NCI-H187 (cell line): ENCODE measurements around the gene MLLT6.

Experiments used
- DNase-seq, 2 experiments: peaks; one replicate each; lab custom pipeline; 2025; lab: John Stamatoyannopoulos, UW

MLLT6 gene

DNA sequence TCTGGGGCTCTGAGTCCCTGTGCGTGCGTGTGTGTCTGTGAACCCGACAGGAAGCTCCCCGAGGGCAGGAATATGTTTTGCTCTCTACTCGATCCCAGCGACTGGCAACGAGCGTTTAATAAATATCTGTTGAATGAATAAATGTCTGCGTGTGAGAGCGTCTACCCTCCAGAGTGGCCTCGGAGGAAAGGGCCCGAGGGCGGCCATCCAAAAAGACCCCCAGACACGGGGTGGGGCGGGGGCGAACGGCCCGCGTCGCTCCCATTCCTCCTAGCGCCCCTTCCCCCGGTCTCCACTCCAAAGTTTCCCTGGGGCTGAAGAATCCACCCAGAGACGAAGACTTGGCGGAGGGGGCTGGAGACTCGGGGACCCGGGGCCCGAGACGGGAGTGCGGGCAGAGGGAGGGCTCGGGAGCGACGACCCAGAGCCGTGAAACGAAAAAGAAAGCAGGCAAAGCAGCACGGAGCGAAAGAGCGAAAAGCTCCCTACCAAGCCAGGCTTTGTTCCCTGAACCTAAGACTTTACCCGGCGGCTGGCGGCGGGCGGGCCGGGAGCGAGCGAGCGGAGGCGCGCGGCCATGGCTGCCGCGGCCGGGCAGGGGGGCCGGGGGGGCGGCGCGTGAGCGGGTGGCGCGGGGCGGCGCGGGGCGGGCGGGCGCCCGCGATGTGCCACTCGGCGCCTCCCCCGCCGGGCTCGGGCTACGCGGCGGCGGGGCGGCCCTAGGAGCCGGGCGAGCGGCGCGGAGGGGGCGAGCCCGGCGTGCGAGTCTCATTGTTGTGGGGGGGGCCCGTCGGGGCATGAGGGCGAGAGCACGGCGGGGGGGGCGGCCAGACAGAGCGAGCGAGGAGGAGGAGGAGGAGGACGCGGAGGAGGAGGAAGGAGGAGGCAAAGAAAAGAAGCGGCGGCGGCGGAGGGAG is at the start of gene MLLT6:
Gene MLLT6, plus strand, starts transcription at position 668 of the 917 bp plus-strand sequence. CDS start 360 bp downstream, outside the sequence.
- DNase-seq = peak; percentile 24 to 54

DNA sequence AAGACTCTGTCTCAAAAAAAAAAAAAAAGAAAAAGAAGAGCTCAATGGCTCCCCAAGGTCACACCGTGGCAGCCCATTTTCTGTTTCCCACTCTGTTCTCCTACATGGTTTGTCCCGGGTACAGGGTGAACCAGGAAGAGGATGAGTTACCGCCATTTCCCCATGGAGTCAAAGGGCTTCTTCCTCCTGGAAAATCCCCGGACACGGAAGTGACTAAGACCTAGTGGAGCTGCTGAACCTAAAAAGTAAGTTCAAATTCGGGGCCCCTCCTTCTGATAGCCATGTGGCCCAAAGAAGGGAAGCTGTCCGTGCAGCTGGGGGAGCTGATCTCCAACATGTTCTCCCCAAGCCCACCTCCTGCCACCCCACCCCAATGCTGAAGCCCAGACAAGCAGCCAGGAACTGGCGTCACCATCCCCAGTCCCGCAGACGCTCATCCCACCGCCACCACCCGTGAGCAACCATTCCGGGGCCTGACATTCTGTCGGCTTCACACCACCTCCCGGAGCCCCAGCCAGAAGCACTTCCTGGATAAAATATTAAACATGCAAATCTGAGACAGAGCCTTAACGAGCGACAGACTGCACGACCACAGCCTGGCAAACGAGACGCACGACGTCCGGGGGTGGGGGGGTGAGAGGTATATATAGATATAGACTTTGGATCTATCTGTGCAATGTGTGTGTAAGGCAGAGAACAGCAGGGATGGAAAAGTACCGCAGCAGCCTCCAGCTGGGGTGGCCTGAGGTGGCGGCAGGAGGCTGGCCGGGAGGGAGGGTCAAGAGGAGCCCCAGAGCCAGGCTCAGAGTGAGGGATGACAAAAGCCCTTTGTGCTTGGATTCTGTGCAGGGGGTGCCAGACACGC is 47.9 kb upstream of the MLLT6 start:
- DNase-seq = no peak

DNA sequence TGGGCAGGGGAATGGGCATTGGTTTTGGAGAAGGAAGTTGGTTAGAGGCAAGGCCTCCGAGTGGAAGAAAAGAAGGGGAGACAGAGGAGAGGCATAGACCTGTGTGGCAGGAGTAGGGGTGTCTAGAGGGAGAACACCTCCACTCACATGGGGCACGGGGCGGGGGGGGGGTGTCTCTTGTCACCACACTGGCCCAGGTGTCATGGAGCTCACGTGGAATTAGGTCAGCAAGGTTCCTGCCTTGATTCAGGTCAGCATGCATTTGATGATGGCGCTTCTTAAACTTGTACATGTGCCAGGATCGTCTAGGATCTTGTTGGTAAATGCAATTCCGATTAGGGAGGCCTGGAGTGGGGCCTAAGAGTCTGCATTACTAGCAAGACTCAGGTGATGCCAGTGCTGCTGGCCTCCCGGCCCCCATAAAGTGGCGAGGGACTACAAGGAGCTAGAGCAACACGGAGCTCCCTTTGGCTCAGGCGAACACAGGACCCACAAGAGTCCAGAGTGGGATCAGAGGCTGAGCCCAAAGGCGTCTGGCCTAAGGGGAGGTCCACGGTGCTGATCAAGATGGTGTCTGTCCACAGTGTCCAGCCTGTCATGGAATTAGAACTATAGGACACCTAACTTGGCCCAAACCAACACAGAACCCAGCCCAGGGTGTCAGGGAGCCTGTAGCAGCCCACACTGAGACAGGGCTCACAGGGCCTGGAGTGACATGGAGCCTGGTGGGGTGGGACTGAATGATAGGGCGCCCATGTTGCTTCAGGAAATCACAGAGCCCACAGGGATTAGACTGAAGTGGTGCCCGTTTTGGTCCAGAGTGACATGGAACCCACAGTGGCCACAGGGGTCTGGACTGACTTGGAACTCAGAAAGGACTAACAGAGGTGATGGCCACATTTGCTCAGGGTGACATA is 47.0 kb upstream of the MLLT6 start:
- DNase-seq = no peak

DNA sequence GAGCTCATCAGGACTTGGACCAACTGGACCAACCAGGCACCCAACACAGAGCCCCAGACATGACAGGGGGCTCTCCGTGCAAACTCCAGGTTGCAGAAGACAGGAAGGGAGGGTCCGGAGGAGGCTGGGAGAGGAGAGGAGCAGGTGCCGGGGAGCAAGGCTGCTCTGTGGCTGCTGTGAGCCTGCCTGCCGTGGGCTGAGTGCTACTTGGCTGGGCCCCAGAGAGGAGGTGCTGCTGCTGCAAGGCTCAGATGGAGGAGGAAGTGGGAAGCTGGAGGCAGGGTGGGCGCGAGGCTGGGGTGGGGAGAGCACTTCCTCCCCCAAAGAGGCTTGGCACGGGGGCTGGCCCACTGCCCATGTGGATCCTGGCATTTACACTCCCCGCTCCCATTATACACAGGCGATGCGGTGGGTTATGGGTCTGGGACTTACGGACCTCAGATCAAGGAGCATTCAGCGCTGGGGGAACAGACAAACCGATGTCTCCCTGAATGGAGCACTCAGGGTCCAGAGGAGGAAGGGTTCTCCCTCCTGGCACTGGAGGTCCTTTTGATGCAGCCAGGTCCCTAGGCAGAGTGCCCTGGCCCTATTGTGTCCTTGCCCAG is 46.2 kb upstream of the MLLT6 start:
- no peak for DNase-seq

DNA sequence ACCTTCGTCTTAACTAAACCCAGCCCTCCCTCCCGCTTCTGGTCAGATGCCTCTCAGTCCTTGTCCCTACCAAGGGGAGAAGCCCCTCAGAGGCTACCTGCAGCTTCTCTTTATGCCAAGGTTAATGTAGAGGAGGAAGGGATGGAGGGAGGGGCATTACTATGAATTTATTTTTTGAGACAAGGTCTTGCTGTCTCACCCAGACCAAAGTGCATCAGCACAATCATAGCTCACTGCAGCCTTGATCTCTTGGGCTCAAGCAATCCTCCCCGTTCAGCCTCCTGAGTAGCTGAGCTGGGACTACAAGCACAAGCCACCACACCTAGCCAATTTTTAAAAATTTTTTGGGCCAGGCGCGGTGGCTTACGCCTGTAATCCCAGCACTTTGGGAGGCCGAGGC is 45.7 kb upstream of the MLLT6 start:
- no peak for DNase-seq

DNA sequence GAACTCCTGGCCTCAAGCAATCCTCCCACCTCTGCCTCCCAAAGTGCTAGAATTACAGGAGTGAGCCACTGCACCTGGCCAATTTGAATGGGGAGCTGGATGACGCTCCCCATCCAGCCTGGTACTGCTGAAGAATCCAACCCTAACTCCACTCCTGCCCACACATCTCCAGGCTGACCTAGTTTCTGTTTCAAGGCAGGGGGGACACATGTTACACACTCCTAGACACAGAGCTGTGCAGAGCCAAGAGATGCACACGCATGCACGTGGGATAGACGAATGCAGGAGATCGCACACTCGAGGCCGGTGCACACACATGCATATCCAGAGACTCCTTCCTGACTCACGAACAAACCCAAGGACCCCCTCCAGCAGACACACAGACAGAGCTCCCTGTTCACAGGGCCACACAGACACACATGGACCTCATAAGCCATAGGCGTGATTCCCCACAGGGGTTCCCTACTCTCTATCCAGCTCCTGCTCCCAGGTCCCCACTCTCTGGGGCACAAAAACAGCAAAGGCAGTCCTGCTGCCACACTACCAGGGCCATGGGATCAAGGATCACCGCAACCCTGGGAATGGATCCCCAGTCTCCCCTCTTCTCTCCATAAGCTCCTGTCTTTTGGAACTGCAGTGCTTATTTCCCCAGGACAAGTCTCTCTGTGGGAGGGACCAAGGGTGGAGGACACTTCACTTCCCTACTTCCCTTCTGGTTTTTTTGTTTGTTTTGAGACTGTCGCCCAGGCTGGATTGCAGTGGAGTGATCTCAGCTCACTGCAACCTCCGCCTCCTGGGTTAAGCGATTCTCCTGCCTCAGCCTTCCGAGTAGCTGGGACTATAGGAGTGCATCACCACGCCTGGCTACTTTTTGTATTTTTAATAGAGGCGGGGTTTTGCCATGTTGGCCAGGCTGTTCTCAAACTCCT is 44.7 kb upstream of the MLLT6 start:
- peak in 1 of 2 experiments; percentile 19 for DNase-seq

DNA sequence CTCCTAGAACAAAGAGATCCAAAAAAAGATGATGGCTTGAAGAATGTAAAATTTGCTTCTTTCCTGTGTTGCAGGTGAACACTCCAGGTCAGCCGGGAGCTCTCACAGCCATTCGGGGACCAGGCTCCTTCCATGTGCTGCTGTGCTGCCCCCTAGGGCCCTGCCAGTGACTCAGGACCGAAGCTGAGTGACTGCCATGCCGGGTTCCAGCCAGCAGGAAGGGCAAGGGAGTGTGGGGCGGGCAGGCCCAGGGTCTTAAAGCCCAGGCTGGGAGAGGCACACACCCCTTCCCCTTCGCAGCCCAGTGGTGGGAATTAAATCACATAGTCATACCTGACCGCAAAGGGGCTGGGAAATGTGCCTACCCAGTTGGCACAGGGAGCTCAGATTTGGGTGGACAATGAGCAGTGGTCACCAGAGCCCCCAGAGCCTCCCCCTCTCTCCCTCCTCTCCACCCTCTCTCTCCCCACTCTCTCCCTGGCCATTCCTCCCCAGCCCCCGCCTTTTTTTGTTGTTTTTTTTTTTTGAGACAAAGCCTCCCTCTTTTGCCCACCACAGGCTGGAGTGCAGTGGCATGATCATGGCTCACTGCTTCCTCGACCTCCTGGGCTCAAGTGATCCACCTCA is 41.8 kb upstream of the MLLT6 start:
- DNase-seq = peak; percentile 12 to 50

DNA sequence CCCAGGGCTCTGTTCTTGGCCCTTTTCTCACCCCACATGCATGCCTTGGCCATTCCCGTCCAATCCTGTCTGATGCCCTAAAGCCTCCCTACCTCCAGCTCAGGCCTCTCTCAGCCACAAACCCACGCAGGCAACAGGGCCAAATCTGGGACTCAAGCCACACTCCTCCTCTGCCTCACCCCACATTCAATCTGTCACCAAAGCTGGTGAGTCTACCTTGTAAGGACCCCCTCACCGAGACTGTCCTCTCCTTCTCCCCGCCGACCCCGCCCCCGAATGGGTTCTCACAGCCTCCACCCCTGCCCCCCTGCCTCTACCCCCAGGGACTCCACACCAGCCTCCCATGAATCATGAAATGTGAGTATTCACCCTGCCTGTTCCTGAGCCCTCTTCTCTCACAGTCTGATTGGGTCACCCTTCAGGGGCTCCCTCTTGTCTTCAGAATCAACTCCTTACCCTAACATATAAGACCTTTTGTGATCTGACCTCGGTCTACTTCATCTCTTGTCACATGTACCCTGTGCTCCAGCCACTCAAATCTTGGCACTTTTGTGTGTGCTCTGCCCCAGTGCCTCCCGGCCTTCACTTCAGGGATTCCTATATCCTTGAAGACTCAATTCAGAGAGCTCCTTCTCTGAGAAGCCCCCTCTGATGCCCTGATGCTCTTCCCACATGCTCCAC is 41.0 kb upstream of the MLLT6 start:
- DNase-seq = no peak

DNA sequence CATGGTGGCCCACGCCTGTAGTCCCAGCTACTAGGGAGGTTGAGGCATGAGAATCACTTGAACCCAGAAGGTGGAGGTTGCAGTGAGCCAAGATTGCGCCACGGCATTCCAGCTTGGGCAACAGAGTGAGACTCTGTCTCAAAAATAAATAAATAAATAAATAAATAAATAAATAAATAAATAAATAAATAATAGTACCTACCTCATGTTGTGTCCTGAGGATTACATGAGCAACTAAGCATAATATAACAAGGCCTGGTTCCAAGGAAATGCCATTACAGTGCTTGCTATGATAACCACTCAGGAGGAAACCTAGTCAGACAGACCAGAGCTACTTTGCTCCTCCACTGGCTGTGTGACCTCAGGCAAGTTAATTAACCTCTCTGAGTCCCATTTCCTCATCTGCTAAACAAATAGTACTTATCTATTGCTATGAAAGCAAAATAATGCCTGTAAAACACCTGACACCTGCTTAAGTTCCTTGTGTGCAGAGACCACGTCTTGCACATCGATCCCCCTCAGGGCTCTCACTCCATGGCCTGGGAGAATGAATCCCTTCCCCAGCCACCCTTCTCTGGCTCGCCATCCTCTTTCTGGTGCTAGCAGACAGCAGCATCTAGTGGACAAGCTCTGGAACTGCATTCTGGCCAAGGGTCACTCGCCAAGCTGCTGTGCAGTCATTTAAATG is 37.8 kb upstream of the MLLT6 start:
- peak; percentile 12 to 14 for DNase-seq

DNA sequence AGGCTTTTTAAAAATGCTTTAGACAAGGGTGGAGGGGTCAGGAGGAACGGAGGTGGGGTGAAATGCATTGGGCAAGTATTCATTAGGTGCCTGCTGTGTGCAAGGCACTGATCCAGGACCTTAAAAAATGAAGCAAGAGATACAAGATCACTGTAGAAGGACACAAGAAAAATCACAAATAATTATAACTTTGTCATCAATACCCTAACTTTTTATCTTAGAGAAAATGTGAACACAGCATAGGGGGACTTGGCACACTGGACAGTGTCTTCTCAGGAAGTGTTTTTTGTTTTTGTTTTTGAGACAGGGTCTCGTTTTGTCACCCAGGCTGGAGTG is 37.3 kb upstream of the MLLT6 start:
- no peak for DNase-seq

DNA sequence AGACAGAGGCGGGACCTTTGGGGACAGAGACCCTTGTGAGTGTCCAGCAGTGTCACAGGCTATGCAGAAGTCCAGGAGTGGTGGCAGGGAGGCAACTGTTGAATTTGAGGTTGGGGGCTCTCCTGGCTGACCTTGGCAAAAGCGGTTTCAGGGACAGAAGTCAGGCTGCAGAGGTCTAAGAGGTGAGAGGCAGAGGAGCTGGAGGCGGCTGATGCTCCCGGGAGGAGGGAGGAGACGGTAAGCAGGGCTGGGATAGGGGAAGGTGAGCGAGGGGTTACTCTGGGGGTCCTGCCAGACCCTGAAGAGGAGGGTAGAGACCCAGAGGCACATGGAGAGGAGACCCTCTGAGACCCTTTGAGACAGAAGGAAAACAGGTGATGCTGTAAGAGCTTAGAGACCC is 35.6 kb upstream of the MLLT6 start:
- DNase-seq = no peak

DNA sequence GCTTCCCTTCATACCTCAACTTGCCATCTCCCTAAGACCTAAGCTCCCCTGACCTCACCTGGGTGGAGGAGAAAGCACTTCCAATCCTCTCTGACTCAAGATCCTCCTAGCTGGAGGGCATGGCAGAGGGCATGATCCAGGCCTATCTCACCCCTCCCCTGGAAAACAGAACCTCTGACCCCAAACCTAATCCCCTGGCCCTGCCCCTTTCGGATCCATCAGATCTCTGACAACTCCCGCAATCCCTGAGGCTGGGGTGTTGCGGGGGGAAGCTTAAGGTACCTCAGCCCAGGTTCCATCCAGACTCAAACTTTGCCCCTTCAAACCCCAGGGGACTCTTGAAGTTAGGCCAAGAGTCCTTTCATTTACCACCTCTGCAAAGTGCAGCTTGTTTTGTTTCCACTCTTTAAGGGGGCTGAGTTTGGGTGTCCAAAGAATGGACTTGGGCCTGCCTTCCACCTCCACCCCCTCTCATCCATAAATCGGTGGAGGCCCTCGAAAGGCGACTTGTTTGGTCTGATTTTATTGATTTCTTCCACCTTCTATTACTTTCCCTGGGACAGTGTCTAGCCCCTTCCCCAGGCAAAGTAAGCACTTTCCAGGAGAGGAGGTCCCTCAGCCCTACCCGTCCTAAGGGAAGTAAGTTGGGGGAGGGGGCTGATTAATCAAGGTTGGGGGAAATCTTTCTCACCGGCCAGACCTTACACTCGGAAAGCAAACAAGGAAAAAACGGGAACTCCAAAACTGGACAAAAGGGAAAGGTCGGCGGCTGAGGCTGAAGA is 32.9 kb upstream of the MLLT6 start:
- DNase-seq = no peak

DNA sequence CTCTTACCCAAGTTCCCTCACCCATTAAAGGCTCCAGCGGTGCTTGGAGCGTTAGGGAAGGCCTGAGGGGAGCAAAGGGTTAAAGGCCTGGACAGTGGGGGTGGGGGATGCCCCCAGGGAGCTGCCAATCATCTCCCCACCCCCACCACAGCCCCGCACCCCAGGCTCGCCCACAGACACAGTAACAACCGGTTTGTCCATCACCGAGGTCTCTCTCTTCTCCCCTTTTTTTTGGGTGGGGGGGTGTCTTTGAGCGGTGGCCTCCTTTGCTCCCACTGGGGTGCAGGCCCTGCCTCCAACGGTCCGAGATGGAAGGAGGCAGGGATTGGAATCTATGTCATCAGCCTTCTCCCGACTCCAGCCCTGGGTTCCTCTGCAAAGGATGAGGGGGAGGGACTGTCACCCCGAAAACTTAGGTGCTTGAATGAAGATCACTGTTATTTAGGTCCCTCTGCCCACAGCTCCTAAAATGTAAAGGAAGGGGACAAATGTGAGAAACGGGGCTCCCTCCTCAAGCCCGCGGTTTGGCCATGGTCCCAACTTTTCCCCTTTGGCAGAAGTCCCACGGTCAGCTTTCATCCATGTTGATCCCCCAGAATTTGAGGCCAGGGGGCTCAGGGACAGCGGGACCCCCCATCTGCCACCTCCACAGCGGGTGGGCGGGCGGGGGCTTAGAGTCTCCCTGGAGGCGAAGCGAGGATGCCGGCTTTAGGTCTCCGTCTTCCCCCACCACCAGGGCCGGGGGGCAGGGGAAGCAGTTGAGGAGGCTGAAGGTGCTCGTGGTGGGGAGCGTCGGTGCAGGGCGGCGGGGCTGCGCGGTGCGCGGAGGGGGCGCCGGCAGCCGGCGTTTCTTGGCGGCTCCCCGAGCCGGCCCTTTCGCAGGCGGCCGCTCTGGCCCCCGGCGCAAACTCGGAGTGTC is 32.0 kb upstream of the MLLT6 start:
- DNase-seq = no peak

DNA sequence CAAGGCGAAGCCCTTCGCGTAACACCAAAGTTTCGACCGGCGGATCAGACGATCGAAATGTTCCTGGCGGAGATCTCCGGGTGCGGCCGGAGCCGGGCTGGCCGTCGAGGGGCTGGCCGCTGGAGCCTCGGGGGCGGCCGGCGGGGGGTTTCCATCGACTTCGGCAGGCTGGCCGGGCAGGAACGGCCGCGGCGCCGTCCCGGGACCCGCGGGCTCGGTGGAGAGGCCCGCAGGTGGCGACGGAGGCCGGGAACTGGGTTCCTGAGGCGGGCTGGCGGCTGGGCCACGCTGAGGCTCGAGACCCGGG is 31.4 kb upstream of the MLLT6 start:
- no peak for DNase-seq

DNA sequence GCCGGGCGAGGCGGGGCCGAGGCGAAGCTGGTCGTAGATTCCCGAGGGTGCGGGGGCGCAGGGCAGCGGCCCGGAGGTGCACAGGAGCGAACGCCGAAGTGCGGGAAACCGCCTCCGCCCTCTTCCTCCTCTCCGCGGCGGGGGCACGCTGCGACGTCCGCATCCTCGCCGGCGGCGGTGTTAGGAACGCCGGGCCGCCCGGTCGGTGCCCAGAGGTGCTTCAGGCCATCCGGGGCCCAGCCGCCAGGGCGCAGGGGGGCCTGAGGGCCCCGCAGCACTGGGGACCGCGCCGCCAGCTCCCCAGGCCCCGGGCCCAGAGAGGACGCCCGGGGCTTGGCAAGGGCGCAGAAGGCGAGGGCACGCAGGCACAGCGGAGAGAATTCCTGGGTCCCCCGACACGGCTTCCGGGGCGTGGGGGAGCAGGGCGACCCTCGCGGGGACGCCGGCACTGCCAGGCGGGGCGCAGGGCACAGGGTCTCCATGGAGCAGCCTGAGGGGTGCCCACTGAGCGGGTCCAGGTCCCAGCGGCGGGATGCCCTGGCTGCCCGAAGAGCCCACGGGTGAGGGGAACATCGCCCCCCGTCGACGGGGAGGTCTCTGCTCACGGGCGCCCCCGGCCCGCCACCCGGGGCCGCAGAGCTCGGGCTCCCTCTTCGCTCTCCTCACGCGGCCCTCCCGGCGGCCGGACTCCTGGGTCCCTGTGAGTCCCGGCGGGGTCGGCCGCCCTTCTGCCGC is 30.9 kb upstream of the MLLT6 start:
- no peak for DNase-seq
